GM18861 (cell line): Measurements from ENCODE around the gene LCP2.

Experiments
- ATAC-seq: cut with Tn5 transposase; IDR thresholded peaks from one replicate; pipeline ENCODE4 v1.9.1; 2021; ENCODE audit not compliant: unreplicated experiment

Gene LCP2

DNA sequence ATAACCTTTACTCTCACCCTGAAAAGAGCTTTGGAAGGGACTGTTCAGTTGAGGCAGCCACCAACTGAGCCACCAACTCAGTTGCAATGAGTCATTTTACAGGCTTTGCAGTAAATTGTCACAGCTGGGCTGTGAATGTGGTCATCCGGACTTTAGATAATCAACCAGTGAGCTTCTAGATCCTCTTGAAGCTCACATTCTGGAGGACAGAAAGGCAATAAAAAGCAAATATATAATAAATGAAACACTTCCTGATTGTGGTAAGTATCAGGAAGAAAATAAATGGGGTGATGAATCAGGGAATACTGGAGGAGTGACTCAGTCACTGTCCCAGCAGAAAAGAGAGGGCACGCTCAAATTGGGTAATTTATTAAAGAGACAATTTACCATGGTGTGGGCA is 78.0 kb downstream of the LCP2 start:
- no peak for ATAC-seq

DNA sequence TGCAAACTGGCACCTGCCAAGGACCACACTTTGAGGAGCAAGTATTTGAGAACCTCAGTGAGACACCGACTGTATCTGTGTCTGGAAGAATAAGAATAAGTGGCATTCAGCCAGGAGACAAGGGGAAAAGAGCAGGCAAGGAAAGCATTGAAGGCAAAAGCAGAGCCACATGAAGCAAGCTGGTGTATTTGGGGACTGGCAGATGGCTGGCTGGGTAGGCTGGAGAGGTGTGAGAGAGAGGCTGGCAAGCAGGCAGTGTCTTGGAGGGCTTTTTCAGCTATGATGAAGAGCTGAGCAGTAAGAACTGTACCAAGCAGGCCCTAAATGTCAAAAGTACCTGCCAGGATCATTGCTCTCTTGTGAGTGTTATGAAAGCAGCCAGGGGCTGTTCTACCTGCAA is 78.9 kb downstream of the LCP2 start:
- no peak for ATAC-seq

DNA sequence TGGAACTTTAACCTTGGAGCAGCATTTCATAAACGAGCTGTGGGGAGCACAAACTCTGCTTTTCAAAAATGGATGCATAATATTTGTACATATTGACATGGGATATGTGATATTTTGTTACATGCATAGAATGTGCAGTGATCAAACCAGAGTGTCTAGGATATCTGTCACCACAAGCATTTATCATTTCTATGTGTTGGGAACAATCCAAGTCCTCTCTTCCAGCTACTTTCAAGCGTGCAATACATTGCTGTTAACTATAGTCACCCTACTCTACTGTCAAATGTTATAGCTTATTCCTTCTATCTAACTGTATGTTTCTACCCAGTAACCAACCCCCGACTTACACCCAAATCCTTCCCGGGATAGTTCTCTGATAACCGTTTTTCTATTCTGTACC is 79.7 kb downstream of the LCP2 start:
- ATAC-seq: no peak

DNA sequence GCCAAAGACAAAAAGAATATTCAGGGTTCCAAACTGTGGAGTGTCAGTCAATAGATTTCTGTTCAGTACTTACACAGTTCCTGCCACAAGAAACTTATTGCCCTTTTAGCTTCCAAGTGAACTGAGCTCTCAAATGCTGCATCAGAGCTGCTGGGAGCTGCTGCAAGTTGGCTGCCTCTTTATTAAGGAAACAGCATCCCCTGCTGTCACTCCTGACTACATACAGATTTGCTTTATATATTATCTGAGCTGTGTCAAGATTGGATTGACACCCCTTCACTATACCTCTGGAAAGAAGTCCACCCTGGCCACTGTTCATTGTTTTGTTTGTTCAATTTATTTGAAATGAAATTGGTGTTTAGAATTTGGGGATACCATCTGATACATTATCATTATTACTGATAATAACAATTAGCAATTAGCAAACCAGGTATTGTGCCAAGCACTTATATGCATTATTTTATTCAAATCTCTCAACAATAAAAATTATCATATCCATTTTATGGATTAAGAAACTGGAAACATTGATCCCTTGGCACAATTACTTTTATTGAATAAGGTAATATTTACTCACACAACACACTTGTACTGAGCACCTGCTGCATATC is 81.2 kb downstream of the LCP2 start:
- no peak for ATAC-seq

DNA sequence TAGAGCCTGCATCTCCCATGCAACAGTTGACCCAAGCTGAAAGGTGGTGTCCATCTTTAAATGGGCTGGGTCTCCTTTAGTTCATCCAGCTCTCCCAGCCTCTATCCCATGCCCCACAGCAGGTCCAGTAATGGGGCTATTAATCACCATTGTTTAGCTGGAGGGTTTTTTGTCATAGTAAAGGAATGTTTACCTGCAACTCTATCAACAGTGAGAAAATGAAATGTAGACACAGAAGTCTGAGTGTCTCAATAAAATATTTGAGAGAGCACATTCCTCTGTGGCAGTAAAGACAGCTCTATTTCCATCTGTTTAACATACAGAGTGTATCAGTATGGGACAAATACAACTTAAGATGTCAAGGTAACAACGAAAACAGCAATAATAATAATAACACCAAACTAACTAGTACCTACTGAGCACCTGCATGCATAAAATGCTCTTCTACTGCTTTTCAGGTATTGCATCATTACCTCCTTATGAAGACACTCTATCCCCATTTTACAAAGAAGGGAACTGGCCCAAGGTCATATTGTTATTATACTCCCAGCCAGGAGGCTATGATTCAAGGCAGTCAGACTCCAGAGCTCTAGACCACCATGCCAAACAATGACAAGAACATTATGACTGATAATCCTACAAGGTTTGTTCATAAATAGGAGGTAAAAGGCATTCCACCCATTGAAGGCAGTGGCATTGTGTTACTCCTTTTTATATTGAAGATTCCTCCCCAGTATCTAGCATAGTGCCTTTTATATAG is 85.8 kb downstream of the LCP2 start:
- ATAC-seq: no peak

DNA sequence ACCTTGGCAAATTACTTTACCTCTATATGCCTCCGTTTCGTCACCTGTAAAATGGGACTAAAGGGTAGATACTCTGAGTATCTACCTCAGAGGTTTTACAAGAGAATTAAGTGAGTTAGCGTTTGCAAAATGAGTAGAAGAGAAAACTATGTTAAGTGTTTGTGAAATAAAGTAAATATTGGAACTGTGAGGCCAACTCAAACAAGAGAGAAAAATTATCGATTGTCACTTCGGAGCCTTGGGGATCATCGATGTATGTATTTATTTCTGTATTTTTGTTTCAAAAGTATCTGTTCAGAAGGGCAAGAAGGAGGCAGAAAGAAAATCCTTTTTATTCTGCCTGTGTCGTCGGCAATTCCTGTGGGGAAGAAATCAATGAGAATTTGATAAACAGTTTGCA is 90.6 kb downstream of the LCP2 start:
- no peak for ATAC-seq

DNA sequence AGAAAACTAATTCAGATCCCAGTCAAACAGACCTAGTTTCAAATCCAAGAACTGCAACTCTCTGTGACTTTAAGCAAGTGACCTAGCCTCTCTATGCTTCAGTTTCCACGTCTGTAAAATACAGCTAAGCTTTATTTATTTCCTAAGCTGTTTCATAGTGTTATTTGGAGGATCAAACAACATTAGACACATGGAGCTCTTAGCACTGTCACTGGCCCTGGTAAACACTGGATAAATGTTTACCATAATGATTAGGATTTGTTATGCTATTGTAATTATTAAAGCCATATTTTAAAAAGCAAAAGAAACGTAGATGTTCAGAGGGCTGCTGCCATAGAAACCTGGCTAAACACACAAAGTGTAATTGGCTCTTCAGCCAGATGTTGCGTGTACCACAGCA is 91.4 kb downstream of the LCP2 start:
- ATAC-seq: no peak

DNA sequence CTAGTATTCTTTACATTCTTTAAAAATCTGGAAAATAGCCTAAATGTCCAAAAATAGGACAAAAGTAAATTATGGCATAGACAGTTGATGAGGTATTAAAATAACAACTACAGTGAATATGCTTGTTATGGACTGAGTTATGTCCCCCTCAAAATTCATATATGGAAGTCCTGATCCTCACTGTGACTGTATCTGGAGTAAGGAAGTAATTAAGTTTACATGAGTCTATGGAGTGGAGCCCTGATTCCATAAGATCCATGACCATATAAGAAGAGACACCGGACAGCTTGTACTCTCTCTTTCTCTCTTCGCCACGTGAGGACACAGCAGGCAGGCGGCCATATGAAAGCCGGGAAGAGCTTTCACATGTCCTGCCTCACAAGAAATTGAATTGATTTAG is 93.4 kb downstream of the LCP2 start:
- no peak for ATAC-seq

DNA sequence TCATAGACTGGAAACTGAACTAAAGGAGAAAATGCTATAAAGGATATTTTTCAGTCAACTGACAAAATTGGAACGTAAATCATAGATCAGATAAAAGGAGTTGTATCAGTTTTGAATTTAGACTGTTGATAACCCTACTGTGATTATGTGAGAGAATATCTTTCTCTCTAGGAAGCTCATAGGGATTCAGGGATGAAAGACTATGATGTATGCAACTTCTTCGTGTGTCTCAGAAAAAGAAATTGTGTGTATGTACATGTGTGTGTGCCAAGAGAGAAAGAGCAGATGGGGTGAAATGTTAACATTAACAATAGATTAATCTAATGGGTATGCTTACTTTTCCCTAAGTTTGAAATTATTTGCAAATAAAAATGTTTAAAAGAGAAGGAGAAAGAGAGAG is 95.5 kb downstream of the LCP2 start:
- ATAC-seq: no peak

DNA sequence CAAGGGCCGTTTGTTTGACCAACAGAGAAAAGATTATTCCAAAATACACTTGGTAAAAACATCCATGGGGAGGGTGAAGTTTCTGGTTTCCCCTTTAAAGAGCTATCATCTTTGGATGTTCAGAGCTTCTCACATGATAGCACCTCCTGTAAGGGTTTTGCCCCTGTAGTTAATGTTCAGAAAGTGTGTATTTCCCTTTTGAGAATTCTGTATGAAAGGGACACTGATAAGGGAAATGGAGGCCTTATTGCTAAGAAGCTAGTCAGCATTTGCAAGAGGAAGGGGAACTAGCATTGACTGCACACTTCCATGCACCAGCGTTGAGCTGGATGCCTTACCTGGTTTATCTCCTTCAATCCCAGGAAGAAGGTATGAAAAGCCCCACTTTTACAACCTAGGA is 96.3 kb downstream of the LCP2 start:
- ATAC-seq: no peak

DNA sequence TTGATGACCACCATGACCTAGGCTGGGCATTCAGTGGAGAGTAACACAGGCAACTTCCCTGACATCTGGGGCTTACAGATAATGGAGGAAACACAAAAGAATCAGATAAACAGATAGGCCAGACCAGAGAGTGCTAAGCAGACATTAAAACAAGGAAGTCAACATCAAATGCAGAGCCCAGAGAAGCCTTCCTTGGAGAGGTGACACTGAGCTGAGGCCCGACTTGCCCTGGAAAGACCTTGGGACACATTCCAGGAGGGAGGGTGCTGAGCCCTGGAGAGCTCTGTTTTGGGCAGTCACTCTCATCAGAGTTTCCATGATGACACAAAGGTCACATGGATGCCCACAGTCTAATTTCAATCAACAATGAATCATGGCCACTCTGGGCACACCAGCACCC is 96.7 kb downstream of the LCP2 start:
- ATAC-seq: no peak
